Transverse colon (tissue), 4 donors: Measurements from ENCODE around the gene C2orf80. TPM values are rescaled to one million over a fixed set of nuclear protein-coding genes. Genes with fewer than 3 reads are reported as not detected.

Experiments used
- DNase-seq: peaks from one replicate; pipeline ENCODE4 v3.0.0-alpha.2; 2019
- H3K27ac ChIP-seq, 4 donors: fragments of 200-600 bp; sonication (generic); 2 replicates each; pipeline ENCODE4 v1.5.1; 2016 to 2018; ENCODE audit warnings: inconsistent platforms in 4 of 4
- H3K27me3 ChIP-seq: fragments of 200-600 bp; sonication (generic); 2 replicates; pipeline ENCODE4 v1.5.1; 2017; ENCODE audit warnings: inconsistent platforms
- H3K36me3 ChIP-seq, 4 donors: fragments of 200-600 bp; sonication (generic); 2 replicates each; pipeline ENCODE4 v1.5.1; 2017 to 2019; ENCODE audit warnings: inconsistent platforms in 4 of 4
- H3K4me1 ChIP-seq, 4 donors: fragments of 200-600 bp; sonication (generic); 2 replicates each; pipeline ENCODE4 v1.5.1; 2017 to 2020; ENCODE audit warnings: inconsistent platforms in 4 of 4
- H3K4me3 ChIP-seq, 4 donors: fragments of 200-600 bp; sonication (generic); 1 replicate in 1 of 4; 2 replicates in 3 of 4; pipeline versions ENCODE4 v1.5.1 to v1.6.1; 2017 to 2019; ENCODE audit warnings: inconsistent platforms in 4 of 4
- H3K9me3 ChIP-seq, 2 donors: fragments of 200-600 bp; sonication (generic); 2 replicates each; pipeline ENCODE4 v1.5.1; 2017 to 2019; ENCODE audit warnings: inconsistent platforms in 2 of 2
- CTCF ChIP-seq, 5 experiments: fragments of 200-600 bp in 3 of 5; fragments of 450-650 bp in 2 of 5; sonication (generic) in 3 of 5; IDR thresholded peaks; 1 replicate in 2 of 5; 2 replicates in 3 of 5; pipeline ENCODE4 v1.5.1; 2016 to 2017; ENCODE audit warnings: antibody characterized with exemption in 5 of 5, inconsistent platforms in 3 of 5, mild to moderate bottlenecking in 2 of 5, moderate library complexity in 1 of 5
- EP300 ChIP-seq: sonication (generic); formaldehyde crosslinking; IDR thresholded peaks from one replicate; pipeline ENCODE4 v1.6.1; 2017; ENCODE audit warnings: antibody characterized with exemption, low read depth
- POLR2A ChIP-seq: fragments of 450-650 bp; IDR thresholded peaks from one replicate; pipeline ENCODE4 v1.6.1; 2016; ENCODE audit warnings: antibody characterized with exemption, mild to moderate bottlenecking, moderate library complexity
- POLR2AphosphoS5 ChIP-seq, 3 donors: sonication (generic); formaldehyde crosslinking; IDR thresholded peaks; one replicate each; pipeline ENCODE4 v1.6.1; 2016; ENCODE audit warnings: antibody characterized with exemption in 3 of 3
- WGBS, 2 donors: methylation state at CpG; one replicate each; pipeline ENCODE4 v1.1.5; 2018; ENCODE audit warnings: low coverage in 1 of 2; 5-methylcytosine and 5-hydroxymethylcytosine counted together
- in situ Hi-C, 4 donors: fragments of 200-750 bp; cut with MboI; loops; one replicate each; pipeline versions ENCODE4 v1.15.0 to v1.15.1; 2017; ENCODE audit warnings: low sequenced_read_pairs in 3 of 4, low pct_ligation_motif_present in 1 of 4, low pct_unique_long_range_greater_than_20kb in 1 of 4
- intact Hi-C: fragments of 100-400 bp; cut with DNase I; formaldehyde crosslinking; loops from one replicate; pipeline ENCODE4 v1.15.1; 2023; ENCODE audit warnings: low total_unique reads
- total RNA-seq, 4 donors: library from RNA; depleted of rRNA; stranded (reverse); fragments of >200 nt; gene quantifications; one replicate each; pipeline ENCODE4 v1.1.0, GENCODE V29; 2016

The C2orf80 gene
- total RNA-seq, 4 donors from 2014 or later: not detected

GRCh38 chr2:208183972-208184705 is 5.7 kb downstream of the C2orf80 start:
- H3K9me3 ChIP-seq: no peaks in the 10 kb centered on the region
- H3K4me3 ChIP-seq: no peak overlapping the region
- H3K36me3 ChIP-seq: no peaks in the 10 kb centered on the region
- 42 to 55% methylated on average over 11 to 12 of the region's 12 CpGs for WGBS, 2 donors
- in situ Hi-C loops: no loop called here
- TF ChIP-seq POLR2A (no peak), POLR2AphosphoS5 (IDR thresholded peaks at IDR 0.05) (no peak), CTCF (IDR thresholded peaks at IDR 0.05) (no peak), EP300 (no peak)
- DNase-seq: no peak
- no peaks in the 10 kb centered on the region for H3K4me1 ChIP-seq
- H3K27ac ChIP-seq: no peak overlapping the region
- intact Hi-C loops: no loop called here
- peaks cover 6% of the 10 kb centered on the region for H3K27me3 ChIP-seq

- Histone ChIP-seq H3K9me3 (no peaks in the 10 kb centered on the region), H3K27me3 (peaks cover 6% of the 10 kb centered on the region), H3K4me1 (no peaks in the 10 kb centered on the region), H3K36me3 (no peaks in the 10 kb centered on the region), H3K27ac (no peak overlapping the region), H3K4me3 (no peak overlapping the region)
- TF ChIP-seq POLR2AphosphoS5 (IDR thresholded peaks at IDR 0.05): no peak
- no peak for TF ChIP-seq EP300
- no peak for TF ChIP-seq CTCF (IDR thresholded peaks at IDR 0.05)
- no peak for TF ChIP-seq POLR2A
- WGBS, 2 donors: 59 to 70% methylated on average over 7 of the region's 7 CpGs
- DNase-seq: no peak
- in situ Hi-C loops: no loop called here
- intact Hi-C loops: no loop called here
Observed at GRCh38 chr2:208183526-208183925, 6.3 kb downstream of the C2orf80 start.

- in situ Hi-C loops: no loop called here
- DNase-seq: no peak
- H3K4me1 ChIP-seq: no peaks in the 10 kb centered on the region
- peaks cover 6% of the 10 kb centered on the region for H3K27me3 ChIP-seq
- no peak overlapping the region for H3K27ac ChIP-seq
- TF ChIP-seq POLR2AphosphoS5 (IDR thresholded peaks at IDR 0.05) (no peak), CTCF (IDR thresholded peaks at IDR 0.05) (no peak), POLR2A (no peak), EP300 (no peak)
- no peaks in the 10 kb centered on the region for H3K9me3 ChIP-seq
- no peak overlapping the region for H3K4me3 ChIP-seq
- 80 to 86% methylated on average over 1 to 3 of the region's 3 CpGs for WGBS, 2 donors
- intact Hi-C loops: no loop called here
- H3K36me3 ChIP-seq: no peaks in the 10 kb centered on the region
Observed at GRCh38 chr2:208182835-208183234, 7.0 kb downstream of the C2orf80 start.

- Histone ChIP-seq H3K36me3 (no peaks in the 10 kb centered on the region), H3K27ac (no peak overlapping the region), H3K4me1 (no peaks in the 10 kb centered on the region), H3K4me3 (no peak overlapping the region), H3K9me3 (no peaks in the 10 kb centered on the region), H3K27me3 (no peaks in the 10 kb centered on the region)
- TF ChIP-seq POLR2A (no peak), POLR2AphosphoS5 (IDR thresholded peaks at IDR 0.05) (no peak), CTCF (IDR thresholded peaks at IDR 0.05) (no peak), EP300 (no peak)
- intact Hi-C loops: no loop called here
- DNase-seq: no peak
- in situ Hi-C loops: loop anchor here in 1 of 4 donors (10.0 kb wide), 1 partner anchor 66 kb away; no protein-coding TSS in a partner anchor
- WGBS, 2 donors: 61 to 88% methylated on average over 1 to 4 of the region's 4 CpGs
Observed at GRCh38 chr2:208179028-208179609, 10.7 kb downstream of the C2orf80 start.
